ENCODE measurements around the gene SRCIN1.

The SRCIN1 gene

DNA sequence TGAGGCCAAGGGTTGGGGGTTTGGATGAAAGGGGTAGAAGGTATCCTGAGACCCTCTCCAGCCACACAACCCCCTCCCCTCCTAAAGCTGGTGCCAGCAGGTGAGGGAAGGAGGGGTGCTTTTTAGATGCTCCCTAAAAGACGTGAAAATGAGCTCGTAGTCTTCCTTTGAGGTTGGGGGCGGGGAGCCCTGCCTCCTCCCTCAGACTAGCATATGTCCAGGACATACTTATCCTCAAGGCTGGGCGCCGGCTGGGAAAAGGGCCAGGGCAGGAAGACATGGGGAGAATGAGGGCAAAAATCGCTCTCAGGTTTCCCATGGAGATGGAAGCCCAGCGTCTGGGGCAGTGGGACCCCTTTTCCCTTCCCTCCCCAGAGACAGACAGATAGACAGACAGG, 26.7 kb downstream of the SRCIN1 start:
- DNase-seq, result no peak

DNA sequence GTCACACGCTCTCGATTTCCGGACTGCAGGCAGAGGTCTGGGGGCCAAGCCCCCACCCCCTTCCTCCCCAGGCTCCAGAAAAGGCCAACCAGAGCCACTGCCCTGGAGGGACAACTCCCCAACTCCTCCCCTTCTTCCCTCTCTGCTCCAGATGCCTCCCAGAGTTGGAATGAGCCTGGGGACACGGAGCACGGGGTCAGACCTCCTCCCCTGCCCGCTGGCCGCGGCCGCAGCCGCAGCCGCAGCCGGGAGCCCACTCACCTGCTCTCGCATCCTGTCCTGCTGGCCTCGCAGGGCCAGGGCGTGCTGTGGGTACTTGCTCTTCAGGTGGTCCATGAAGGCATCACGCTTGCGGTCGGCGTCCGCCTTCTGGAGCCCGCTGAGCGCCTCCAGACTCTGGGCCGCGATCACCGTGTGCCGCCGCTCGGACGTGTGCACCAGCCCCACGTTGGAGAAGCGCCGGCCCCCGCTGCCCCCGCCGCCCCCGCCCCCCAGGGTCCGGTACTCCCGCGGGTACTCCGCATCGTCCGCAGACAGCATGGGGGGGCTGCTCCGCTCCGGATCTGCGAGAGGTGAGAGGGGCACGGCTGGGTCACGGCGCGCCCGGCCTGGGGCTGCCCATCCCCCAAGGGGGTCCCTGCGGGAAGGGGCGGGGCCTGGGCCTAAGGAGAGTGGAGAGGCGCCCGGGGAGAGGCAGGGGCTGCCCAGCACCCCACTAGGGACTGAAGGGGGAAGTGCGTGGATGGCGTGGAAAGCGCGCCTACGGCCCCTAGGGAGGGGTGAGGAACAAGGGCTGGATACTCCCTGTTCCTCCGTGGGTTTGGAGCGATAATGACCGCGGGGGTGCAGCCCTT, 27.3 kb downstream of the SRCIN1 start:
- no peak for DNase-seq

DNA sequence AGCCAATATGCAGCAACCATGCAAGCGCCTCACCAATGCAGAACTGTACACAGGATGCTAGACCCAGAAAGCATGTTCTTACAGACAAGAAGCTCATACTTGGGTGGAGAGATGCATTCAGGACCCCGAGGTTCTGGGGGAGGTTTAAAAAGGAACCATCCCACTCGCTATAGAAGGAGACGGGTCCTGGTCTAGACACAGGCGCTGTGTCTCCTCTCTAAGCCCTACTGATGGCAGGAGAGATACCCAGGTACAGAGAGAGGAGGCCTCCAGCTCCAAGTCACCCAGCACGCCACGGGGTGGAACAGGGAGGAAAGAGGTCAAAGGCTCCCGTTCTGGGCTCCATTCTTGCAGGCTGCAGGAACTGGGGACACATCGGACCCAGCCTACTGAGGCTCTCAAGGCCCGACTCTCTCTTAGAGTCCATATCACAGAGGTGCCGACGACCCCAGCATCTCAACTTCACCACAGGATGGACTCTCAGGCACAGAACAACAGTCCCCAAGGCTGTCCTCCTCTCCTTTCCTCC, 28.0 kb downstream of the SRCIN1 start:
- DNase-seq, result no peak

DNA sequence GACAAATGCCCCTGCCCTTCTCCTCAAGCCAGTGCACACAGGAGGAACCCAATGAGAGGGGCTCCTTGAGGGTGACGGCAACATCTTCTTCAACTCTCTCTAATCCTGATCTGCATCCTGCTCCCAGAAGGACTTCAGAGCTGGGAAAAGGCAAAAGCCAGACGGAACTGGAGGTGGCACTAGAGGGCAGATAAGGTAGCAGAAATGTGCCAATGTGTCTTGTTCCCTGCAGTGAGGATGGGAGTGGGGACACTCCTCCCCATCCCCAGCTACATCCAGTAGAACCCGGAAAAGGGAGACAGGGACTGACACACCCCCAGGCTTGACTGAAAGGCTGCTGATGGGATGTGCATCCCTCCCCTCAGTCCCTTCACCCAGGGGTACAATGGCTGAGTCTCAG, 28.5 kb downstream of the SRCIN1 start:
- DNase-seq, result no peak

DNA sequence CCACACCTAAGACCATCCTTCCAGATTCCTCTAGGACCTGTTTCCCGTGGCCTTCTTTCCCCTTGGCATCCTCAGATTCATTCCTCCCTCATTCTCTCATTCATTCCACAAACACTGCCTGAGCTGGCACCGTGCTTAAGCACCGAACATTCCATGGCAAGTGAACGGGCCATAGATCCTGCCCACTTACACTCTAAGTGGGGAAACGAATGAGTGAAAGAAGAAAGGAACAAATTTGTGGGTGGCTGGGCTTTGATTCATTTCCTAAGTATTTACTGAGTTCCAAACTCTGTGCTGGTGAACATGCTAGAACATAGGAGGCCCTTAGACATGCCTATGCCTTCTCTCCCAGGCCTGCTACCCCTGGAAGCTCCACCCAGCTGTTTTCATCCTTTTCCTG, 30.0 kb downstream of the SRCIN1 start:
- no peak for DNase-seq

DNA sequence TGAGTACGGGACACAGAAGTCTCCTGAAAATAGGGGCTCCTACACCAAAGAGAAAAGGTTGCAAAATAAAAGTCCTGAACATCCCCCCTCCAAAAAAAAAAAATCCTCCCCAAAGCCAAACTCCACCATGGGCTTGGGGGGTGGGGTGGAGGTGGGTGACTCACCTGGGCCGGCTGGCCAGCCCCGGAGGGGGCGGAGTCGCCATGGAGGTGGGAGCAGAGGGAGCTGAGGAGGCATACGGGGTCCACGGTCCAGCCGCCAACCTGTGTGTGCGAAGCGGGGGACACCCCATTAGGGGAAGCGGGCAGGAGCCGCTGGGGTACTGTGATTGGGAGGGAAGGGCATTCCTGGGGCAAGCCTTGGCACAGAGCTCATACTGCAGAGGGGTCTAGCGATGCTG, 31.0 kb downstream of the SRCIN1 start:
- no peak for DNase-seq

DNA sequence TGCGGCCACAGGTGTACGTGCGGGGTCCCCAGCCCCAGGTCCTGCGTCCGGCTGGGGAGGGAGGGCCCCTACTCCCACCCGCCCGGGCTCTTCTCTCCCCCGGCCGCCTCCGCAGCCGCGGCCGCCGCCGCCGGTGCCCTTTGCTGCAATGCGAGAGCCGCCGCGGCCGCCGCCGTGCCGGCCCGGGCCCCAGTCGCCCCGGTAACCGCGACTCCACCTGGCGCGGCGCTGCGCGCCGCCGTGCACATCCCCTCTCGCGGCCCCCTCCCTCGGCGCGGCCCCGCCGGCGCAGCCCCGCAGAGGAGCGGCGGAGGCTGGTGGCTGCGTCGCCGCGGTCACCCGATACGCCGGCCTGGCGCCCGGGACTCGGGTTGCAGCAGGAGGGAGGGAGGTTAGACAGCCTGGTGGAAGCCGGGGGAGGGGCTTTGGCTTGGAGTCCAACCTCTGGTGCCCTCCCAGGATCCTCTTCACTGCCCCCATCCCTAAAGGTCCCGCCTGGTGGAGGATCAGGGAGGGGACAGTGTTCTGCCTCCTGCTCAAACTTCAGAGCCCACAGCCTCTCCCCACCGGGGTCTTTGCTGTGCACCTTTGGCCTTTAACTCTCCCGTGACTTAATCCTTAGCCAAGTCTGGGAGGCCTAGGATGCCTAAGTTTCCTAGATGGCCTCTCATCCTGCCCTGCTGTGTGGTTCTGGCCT, 32.9 kb downstream of the SRCIN1 start:
- peak; percentile 71 for DNase-seq

DNA sequence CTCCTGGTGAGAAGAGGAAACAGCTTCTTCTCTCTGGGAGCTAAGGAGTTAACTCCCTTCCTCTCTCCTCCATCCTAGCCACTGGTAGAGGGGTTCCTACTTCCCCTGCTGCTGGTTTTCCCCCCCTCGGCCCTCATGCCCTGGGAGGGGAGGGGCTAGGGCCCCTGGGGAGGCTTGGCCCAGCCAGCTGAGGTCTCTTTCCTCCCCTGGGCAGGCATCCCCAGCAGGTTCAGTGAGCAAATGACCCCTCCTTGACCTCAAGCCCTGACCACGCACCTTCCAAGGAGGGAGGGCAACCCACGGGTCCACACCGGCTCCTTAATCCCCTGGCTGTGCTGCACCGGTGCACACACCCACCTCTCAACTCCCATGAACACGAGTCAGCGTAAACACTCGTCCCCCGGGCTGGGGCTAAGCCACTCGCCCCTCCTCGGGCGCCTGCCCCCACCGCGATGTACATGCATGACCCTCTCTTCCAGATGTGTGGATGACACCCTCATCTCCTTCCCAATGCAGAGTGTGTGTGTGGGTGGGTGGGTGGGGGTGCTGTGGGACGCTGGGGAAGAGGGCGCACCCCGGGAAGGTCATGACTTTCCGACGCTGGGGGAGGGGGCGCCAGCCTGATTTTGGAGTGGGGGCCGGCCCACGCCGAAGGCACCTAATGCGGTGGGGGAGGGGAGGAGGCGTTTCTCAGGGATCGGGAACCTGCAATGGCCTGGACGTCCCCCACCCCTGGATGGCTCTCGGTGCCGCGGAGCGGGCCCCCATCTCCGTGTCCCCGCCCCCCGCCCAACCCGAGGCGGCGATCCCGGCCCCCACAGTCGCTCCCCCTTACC, 33.7 kb downstream of the SRCIN1 start:
- DNase-seq, result no peak

DNA sequence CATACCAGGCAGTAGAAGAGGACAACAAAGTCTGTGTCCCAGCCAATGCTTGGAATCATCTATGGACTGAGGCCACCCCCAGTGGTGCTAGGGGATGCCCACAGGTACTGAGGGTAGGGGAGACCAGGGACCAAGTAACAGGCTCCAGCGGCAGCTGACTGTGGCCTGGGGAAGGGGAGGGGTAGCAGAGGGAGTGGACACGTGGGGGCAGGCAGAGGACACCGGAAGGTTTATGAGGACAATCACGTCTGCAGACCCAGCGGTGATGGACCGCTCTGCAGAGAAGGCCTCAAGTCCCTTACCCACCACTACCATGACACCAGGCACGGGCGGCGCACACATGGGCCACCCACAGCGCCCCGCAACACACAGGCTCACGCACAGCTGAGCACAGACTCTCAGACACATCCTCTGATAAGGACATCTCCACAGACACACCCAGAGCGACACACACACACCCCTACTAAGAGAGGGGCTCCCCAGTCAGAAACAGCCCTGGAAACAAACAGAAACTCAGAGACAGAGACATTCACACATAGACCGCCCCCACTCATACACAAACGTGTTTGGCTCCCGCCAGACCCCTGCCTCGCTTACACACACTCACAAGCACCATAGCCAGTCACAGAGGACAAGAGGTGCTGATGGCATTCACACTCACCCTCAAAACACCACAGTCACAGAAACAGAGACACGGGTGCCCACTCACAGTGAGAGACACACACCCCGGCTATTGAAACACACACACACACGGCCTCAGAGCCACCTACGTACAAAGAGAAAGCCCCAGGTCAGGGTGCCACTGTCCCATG, 35.8 kb downstream of the SRCIN1 start:
- no peak for DNase-seq

DNA sequence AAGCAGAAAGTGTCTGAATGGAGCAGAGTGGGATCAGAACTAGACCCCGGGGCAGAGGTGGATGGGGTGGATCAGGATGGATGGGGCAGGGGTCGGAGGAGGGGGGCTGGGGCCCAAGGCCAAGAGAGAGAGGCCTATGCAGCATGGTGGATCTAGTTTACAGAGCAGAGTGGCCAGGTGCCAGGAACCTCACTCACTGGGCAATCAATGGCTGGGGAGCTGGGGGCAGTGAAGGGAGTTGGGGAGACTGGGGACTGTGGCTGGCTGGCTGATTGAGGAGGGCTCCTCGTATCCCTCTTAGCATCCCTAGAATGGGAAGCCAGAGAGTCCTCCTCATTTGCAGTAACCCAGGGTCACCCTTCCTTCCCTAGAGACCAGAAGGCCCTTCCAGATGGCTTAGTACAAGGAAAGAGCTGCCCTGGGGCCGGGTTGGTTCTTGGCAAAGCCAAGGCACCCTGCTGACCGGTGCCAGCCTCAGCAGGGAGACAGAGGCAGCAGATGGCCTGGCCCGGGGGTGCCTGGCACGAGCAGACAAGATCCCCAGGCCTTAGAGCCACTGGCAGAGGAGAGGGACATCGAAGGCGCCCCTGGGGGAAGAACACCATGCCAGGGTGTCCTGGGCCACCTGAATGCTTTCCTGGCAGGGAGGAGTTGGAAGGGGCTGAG, 36.8 kb downstream of the SRCIN1 start:
- no peak for DNase-seq

DNA sequence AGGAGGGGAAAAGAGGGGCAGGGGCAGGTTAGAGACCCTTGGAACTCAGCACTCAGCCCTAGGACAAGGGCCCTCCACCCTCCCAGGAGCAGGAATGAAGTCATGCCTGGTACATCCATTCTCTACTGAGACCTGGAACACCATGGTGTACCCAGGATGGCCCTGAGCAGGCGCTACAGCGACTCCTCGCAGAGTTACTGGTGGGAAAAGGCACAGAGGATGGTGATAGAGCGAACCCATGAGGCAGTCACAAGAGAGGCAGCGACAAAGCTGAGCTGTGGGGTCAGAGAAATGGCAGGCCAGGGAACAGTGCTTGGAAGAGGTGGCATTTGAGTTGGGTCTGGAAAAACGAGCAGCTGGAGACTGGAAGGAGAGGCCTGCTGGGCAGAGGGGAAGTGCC, 37.5 kb downstream of the SRCIN1 start:
- no peak for DNase-seq

DNA sequence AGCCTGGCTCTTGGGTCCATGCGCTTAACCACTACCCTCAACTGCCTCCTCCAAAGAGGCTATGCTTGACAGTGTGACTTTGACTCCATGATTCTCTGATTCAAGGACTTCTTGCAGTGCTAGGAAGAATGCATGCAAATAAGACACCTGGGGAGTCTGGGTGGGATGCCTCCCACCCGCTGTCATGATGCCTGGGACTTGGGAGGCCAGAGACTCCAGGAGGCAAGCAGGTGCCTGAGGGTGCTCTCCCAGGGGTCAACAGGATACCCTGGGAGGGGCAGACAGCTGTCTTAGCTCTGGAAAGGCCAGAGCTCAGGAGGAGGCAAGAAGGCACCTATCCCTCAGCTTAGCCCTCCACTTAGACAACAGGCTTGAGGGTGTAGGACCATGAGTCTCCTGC, 38.4 kb downstream of the SRCIN1 start:
- DNase-seq, result no peak

DNA sequence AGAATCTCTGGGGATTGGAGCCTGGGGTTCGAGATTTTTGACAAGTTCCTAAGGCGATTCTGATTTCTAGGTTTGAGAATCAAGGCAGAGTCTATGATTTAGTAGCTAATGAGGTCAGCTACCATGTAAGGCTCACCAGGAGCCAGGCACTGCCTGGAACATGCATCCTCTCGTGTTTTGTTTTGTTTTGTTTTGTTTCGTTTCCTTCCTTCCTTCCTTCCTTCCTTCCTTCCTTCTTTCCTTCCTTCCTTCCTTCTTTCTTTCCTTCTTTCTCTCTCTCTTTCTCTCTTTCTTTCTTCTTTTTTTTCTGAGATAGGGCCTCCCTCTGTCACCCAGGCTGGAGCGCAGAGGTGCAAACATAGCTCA, 39.1 kb downstream of the SRCIN1 start:
- no peak for DNase-seq

DNA sequence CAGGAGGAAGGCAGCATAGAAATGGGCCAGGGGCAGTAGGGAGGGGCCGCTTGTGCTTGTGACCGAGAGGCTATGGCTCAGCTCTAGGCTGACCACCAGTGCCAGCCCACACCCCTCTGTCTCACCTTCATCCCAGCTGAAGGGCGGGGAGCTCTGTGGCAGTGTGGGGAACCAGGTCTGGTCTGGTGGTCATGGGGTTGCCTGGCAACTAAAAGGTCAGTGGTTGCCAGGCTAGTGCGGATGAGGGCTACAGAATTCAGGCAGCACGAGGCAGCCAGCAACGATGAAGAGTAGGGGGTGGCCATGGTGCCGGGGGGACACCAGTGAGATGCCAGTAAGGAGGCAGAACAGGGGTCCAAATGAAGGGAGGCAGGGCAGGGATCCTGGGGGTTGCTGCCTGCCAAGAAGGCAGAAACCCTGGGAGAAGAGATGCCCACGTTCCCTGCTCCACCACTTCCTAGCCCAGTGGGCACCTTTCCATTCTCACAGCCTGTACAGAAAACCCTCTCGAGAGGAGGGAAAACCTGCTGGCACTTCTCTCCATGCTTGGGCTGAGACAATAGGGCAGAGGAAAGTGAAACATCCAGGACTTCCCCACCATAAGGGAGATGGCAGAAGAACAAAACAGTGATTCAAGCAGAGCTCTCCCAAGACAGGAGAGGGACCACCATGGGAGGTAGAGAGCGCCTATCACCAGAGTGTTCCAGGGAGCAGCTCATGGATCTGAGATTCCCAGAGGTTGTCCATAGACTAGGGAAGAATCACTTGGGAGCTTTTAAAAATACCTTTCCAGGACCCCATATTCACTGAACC, 39.7 kb downstream of the SRCIN1 start:
- DNase-seq, result no peak

DNA sequence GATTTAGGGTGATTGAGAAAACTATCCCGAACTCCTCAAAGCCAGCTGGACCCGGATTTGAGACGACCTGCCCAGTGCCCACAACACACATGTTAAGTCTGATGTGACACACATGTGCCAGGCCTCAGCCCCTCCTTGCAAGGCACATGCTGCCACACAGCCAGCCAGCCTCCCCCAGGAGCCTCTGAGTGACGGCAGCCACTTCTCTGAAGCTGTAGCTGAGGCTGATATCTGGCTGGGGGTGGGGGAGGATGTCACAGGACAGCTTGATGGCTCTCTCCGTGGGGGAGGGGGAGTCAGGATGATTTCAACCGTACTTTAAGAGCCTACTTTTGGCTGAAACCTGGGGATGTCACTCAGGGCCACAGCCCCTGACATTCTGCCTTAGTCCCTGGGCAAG, 40.9 kb downstream of the SRCIN1 start:
- DNase-seq, result no peak

DNA sequence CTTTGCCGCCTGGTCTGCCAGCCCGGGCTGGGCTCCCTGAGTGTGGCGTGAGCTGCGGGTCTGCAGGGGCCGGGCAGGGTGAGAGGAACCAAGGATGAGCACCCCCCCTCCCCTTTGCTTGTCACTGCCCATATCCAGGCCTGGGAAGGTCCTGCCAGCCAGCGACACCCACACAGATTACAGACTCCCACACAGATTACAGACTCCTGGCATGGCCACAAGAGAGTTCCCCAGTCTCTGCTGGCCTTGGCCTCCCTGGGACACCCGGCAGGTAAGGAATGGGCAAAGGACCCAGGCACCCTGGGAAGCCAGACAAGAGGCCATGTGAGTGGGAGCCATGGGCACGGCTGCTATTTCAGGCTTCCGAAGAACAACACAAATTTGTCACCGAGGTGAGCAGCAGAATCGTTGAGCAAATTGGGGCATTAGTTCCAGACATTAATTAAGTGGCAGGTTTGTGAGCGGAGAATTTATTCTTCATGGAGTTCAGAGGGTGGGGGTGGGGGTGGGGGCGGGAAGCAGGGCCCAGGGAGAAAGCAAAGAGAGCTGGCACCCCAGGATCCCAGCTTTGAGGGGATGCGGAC, 41.4 kb downstream of the SRCIN1 start:
- DNase-seq, result no peak

DNA sequence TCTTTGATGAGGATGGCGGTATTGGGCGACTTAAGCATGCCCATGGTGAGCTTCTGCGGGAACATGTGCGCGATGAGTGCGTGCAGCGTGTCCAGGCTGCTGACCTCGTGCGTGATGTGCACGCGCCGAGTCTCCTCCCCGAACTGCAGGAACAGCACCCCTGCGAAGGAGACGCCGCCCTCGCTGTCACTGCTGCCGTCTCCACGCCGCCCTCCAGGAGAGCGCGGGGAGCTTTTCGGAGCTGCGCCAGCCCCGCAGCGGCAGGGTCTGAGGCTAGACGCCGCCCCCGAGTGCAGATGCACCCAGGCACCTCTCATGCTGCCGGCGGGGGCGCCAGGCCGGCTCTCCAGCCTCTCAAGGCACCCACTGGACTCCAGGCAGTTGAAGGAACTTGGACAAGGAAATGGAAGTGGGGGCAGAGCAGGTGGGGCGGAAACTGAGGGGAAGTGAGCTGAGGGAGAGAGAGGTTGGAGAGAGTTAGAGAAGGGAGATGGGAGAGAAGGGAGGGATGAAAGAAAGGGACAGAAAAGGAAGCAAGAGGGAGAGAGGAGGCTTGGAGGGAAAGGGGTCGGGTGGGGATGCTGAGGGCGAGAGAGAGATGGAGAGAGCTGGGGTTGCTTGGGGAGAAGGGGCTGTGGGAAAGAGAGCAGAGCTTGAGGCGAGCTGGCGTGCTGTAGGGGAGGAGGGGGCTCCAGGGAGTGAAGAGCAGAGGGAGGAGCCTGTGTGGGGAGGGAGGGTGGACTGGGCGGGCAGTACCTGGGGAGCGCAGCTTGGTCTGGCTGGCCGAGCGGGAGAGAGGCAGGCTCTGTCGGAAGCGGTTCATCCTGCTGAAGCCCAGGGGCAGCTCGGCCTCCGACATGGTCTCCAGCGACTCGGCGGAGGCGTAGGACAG, 42.1 kb downstream of the SRCIN1 start:
- DNase-seq, result no peak

DNA sequence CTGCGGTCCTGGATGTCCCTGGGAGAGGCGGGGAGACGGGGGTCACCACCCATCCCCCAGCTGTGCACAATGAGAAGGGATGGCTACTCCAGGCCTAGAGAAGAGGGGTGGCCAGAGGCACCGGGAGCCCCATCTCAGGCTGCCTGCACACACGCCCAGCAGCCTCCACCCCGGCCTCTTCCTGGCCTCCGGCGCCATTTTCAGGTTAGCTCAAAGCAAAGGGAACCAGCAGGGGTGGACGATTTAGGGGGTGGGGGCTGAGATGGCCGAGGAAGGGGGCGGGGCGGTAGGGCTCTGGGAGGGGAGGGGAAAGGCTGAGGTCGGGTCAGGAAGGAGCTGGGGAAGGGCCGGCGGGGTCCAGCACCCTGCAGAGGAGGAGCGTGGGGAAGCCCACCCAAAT, 42.8 kb downstream of the SRCIN1 start:
- no peak for DNase-seq

DNA sequence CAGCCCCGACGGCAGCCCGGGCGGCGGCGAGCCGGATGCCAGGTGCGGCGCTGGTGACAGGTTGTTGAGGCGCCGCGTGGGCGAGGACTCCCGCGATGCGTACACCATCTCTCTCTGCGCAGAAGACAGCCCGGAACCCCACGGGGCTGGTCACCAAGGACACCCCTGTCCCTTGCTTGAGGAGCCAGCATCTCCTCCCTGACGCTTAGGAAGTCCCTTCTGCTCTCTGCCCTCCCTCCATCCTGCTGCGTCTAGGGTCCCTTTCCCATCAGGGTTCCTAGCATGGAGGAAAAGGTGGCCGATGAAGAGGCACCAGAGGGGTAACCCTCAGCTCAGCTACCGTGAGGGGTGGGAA, 43.6 kb downstream of the SRCIN1 start:
- no peak for DNase-seq

Measured in NCI-H146 (cell line).